CD4-positive, alpha-beta T cell treated with Interleukin-17A for 1 hour (primary cell): ENCODE results near the gene RNASEH1.

Source experiments
- DNase-seq: peaks from one replicate; pipeline ENCODE4 v3.0.0-alpha.2; 2020

The RNASEH1 gene

DNA sequence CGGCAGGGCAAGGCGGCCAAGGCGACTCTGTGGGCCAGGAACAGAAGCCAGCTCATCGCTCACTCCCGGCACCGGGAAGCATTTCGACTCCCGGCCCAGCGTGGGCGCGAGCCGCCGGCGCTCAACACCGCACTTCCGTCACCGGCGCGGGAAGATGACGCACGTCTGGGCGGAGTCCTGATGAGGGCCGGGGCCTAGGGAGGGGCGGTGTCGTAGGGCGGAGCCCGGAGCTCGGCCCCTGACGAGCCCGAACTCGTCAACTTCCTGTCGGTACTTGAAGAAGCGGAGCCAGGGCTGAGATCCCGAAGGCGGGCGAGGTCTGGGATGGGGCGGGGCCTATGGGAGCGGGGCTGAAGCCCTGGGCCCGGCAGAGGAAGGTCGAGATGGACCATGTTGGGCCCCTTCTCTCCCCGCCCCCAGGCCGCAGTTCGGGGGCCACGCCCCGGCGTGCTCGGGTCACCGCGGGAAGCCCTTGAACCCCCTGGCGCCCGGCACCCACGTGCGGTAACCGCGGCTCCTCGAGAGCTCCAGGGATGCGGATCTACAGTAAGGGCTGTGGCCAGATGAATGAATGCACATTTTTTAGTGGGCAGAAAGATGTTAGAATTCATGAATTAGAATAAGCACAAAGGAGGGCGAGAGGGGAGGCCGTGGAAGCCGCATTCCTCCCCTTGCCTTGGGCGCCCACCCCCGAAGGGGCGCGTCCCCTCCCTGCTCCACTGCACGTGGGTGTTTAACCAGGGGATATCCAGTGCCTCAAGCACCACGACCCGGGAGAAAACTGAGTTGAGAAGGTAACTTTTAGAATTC lies at the start of gene RNASEH1:
Gene RNASEH1 (minus strand): TSS at position 129 of the 810 bp plus-strand sequence. CDS start 73 bp downstream, at position 56.
- peak; percentile 97 for DNase-seq

GRCh38 chr2:3606370-3607201 lies 48.5 kb upstream of the RNASEH1 start:
- no peak for DNase-seq

DNA sequence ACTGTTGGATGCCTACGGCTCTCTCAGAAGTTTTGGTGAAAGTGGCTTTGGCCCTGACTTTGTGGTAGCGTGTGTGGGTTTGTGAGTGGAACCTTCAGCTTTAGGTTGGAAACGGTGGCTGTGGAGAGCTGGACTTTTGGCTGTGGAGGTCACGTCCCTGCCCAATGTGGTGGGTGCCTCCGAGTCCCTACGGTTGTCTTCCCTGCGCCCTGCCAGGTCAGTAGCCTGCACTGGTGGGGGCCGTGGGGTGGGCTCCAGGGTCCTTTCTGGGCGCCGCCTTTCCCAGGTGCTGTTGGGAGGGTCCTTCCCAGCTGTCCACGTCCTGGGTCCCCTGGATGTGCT lies 47.9 kb upstream of the RNASEH1 start:
- no peak for DNase-seq

DNA sequence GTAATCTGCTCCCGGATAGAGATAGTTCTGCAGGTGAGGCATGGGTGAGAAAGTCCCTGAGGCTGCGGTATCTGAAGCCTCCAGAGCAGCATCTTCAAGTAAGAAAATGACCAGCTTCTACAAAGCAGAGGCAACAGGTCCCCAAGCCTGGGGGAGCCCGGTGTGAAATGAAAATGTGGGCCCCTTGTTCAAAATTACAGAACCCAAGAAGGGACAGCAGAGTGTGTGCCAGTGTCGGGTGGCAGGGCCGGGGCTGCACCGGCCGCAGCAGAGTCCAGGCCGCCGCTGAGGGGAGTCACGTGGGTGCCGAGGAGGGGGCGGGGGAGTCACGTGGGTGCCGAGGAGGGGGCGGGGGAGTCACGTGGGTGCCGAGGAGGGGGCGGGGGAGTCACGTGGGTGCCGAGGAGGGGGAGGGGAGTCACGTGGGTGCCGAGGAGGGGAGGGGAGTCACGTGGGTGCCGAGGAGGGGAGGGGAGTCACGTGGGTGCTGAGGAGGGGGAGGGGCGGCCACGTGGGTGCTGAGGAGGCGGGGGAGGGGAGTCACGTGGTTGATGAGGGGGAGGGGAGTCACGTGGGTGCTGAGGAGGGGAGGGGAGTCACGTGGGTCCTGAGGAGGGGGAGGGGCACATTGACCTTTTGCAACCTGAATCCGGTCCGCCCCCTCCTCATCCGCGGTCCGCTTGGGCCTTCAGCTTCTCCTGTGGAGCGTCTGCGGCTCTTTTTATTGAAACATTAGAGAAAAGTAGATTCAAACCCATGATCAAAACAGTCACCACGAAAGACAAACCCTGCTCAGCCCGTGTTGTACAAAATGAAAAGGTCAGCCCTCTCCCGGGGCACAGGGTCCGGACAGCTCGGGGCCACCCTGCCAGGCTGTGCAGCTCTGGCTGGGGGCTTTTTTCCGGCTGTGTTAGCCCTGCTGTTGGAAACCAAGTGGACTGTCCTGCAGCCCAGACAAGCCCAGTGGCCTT lies 47.1 kb upstream of the RNASEH1 start:
- DNase-seq, result peak; percentile 69

- no peak for DNase-seq
Measured at GRCh38 chr2:3604207-3604877, 46.2 kb upstream of the RNASEH1 start.

GRCh38 chr2:3603536-3604206 lies 45.5 kb upstream of the RNASEH1 start:
- DNase-seq, result no peak

- DNase-seq, result no peak
Measured at GRCh38 chr2:3602553-3603339, 44.6 kb upstream of the RNASEH1 start.

- DNase-seq, result no peak
Measured at GRCh38 chr2:3601561-3602271, 43.6 kb upstream of the RNASEH1 start.

DNA sequence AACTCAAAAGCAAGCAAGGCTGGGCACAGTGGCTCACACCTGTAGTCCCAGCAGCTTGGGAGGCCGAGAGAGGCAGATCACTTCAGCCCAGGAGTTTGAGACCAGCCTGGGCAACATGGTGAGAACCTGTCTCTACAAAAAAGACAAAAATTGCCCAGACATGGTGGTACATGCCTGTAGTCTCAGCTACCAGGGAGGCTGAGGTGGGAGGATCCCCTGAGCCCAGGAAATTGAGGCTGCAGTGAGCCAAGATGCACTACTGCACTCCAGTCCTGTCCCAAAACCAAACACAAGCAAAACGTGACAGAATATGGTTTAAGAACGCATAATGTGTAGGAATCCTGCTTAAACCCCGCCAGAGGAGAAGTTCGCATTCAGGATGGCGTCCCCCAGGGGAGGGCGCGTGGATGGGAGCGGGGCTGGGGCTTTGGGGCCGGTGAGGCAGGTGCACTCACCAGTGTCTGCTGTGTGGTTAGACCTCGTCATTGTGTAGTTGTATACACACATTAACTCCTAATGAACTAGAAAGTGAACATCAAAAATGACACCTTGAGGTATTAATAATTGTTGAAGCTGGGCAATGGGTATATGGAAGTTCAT lies 42.2 kb upstream of the RNASEH1 start:
- no peak for DNase-seq

DNA sequence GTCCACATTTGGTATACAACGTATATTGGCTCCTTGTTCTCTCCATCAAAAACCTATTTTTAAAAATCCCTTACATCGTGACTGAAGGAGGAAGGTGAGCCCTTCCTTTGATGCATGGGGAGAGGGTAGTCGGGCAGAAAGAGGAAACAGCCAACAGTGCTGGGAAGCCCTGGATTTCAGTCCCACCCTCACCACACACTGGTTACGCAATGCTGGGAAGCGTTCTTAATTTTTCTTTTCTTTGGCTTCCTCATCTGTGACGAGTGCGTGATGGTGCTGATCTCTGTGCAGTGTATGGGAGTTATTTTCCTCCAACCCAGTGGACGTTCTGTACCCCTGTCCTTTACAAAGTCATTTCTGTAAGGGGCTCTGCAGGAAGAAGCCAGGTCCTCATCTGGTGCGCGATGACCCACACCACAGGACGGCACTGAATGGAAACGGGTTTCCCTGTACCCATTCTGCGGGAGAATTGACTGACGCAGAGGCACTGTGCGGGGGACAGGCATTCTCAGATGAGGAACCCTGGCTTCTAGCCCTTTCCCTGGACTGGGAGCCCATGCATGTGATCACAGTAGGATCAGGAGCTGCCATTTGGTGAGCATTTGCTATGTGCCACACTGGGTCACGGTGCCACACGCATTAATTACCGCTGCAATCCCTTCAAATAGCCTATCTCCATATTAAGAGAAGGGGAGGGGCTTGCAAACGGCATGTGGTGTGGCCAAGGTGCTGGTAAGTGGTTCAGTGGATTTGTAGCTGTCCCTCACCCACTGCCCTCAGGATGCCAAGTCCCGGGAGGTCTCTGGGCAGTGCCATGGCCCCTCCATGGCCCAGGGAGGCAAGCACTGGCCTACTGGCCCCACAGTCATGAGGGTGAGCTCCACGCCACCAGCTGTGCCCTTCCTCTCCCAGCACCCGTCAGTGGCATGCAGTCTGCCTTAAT lies 41.0 kb upstream of the RNASEH1 start:
- DNase-seq, result no peak

DNA sequence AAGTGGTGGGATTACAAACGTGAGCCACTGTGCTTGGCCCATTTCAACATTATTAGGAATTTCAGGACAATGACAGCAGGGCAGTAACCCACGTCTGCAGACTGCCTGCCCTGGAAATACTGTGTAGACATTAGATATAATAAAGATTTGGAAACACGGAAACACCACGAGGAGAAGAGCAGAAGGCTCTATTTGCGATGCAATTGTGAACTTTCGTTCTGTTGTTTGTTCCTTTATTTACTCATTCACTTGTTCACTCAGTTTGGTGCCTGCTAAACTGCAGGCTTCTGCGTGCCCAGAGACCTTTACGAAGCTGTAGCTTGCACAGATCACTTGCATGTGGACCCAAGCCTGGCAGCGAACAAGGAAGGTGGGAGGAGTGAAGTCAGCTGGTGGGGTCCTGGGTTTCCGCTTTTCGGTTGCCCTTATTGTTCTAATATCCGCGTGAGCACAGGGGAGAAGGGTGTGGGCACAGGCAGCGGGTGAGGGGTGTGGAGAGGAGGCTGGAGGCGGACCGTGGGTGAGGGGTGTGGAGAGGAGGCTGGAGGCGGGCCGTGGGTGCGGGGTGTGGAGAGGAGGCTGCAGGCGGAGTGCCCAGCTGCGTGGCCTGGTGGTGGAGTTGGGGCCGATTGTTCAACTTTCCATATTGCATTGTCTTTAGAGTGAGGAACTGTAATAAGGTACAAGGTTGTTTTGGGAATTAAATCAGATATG lies 40.2 kb upstream of the RNASEH1 start:
- no peak for DNase-seq

DNA sequence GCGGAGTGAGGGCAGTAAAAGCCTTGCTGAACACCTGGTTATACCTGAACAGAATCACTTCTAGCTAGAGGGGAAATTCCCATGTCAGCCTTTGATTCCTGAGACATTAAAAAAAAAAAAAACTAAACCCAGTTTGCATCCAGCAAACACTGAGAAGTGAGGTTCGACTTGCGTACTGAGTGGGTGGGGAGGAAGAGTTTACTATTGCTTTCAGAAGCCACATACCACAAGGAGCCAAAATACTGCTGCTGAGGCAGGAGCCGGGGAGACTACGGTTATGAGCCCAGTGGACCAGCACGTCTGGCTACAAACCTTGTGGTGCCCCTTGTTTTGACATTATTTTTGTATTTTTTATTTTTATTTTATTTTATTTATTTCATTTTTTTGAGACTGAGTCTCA lies 39.4 kb upstream of the RNASEH1 start:
- no peak for DNase-seq

DNA sequence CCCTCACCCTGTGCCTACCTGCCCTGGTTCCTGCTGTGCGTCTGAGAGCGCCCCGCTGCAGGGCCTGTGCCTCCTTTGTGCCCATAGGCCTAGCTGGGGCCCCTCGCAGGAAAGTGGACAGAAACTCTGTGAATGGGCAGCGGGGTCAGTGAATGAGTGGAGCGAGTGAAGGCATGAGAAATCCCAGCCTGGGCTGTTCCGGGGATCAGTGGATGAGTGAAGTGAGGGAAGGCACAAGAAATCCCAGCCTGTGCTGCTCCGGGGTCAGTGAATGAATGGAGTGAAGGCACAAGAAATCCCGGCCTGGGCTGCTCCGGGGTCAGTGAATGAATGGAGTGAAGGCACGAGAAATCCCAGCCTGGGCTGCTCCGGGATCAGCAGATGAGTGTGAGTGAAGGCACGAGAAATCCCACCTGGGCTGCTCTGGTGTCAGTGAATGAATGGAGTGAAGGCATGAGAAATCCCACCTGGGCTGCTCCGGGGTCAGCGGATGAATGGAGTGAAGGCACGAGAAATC lies 38.8 kb upstream of the RNASEH1 start:
- no peak for DNase-seq

DNA sequence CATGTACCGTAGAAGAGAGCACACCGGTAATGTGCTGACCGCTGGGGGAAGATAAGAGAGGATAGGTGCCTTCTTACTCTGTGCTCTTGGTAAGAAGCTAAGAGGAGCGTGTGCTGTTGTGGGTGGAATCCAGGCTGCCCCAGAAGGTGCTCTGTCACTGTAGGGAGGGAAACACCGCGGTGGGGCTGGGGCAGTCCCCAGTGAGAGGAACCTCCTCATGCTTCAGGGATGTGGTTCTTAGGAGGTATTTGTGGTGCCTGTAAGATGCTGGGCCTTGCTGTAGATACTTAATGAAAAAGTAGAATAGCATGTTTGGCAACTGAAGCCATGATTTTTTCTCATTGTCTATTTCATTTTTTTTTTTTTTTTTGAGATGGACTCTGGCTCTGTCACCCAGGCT lies 37.9 kb upstream of the RNASEH1 start:
- DNase-seq, result no peak

- no peak for DNase-seq
Measured at GRCh38 chr2:3595404-3595803, 37.3 kb upstream of the RNASEH1 start.

- DNase-seq, result no peak
Measured at GRCh38 chr2:3594493-3595281, 36.6 kb upstream of the RNASEH1 start, which contains the start of gene COLEC11. COLEC11 (plus strand) TSS chr2:3595112; CDS start chr2:3604341, 9,229 bp downstream.

DNA sequence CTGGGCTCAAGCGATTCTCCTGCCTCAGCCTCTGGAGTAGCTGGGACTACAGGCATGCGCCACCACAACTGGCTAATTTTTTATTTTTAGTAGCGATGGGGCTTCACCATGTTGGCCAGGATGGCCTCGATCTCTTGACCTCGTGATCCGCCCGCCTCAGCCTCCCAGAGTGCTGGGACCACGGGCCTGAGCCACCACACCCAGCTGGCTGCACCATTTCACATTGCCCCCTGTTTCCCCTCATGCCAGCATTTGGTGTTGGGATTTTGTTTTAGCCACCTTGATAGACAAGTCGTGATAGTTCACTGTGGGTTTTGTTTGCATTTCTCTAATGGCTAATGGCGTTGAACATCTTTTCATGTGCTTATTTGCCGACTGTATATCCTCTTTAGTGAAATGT lies 31.0 kb upstream of the RNASEH1 start:
- DNase-seq, result no peak
